Measurements from ENCODE around the gene CD53.

CD53 gene

GRCh38 chr1:110846861-110847260 is 26.1 kb upstream of the CD53 start:
- Histone ChIP-seq H3K9me2 (replicated peaks; ENCODE audit: control insufficient read depth, low read length) (no peaks in the 10 kb centered on the region), H3K27ac (ENCODE audit: low read depth, low read length) (no peak overlapping the region), H3K4me2 (ENCODE audit: low read length) (no peak overlapping the region), H4K20me1 (ENCODE audit: control insufficient read depth, insufficient read depth, low read depth, low read length) (no peaks in the 10 kb centered on the region), H3K4me3 (ENCODE audit: low read length) (no peak overlapping the region), H3K36me3 (ENCODE audit: control insufficient read depth, low read length) (0 out of 2 replicates have a peak, but pooled peaks cover 2% of the 10 kb centered on the region), H3K9me3 (ENCODE audit: control insufficient read depth, insufficient read depth, low read length) (peaks cover 5% of the 10 kb centered on the region; the same call in 1 of the 2 replicates), H3K79me2 (ENCODE audit: control insufficient read depth, low read length) (no peaks in the 10 kb centered on the region), H3K27me3 (ENCODE audit: control insufficient read depth, low read length) (no peaks in the 10 kb centered on the region), H3F3A (ENCODE audit: control insufficient read depth, insufficient read depth) (no peaks in the 10 kb centered on the region; the same call in 1 of the 2 replicates), H3K4me1 (ENCODE audit: control insufficient read depth, low read length) (peaks cover 17% of the 10 kb centered on the region)
- no peak for TF ChIP-seq EZH2phosphoT487 (IDR thresholded peaks at IDR 0.05; ENCODE audit: borderline replicate concordance, low read length)
- TF ChIP-seq CTCF (IDR thresholded peaks at IDR 0.05; ENCODE audit: low read depth, low read length, poor library complexity, severe bottlenecking) = no peak

GRCh38 chr1:110850145-110850544 is 22.8 kb upstream of the CD53 start:
- Histone ChIP-seq H3K9me2 (replicated peaks; ENCODE audit: control insufficient read depth, low read length) (no peaks in the 10 kb centered on the region), H3F3A (ENCODE audit: control insufficient read depth, insufficient read depth) (no peaks in the 10 kb centered on the region), H3K36me3 (ENCODE audit: control insufficient read depth, low read length) (no peaks in the 10 kb centered on the region), H3K79me2 (ENCODE audit: control insufficient read depth, low read length) (no peaks in the 10 kb centered on the region), H4K20me1 (ENCODE audit: control insufficient read depth, insufficient read depth, low read depth, low read length) (no peaks in the 10 kb centered on the region), H3K4me2 (ENCODE audit: low read length) (no peak overlapping the region), H3K27me3 (ENCODE audit: control insufficient read depth, low read length) (no peaks in the 10 kb centered on the region), H3K27ac (ENCODE audit: low read depth, low read length) (no peak overlapping the region), H3K9me3 (ENCODE audit: control insufficient read depth, insufficient read depth, low read length) (no peaks in the 10 kb centered on the region), H3K4me3 (ENCODE audit: low read length) (no peak overlapping the region), H3K4me1 (ENCODE audit: control insufficient read depth, low read length) (no peaks in the 10 kb centered on the region)
- TF ChIP-seq EZH2phosphoT487 (IDR thresholded peaks at IDR 0.05; ENCODE audit: borderline replicate concordance, low read length) (no peak), CTCF (IDR thresholded peaks at IDR 0.05; ENCODE audit: low read depth, low read length, poor library complexity, severe bottlenecking) (no peak)

GRCh38 chr1:110850627-110851026 is 22.3 kb upstream of the CD53 start:
- no peaks in the 10 kb centered on the region for H4K20me1 ChIP-seq (ENCODE audit: control insufficient read depth, insufficient read depth, low read depth, low read length)
- H3K36me3 ChIP-seq (ENCODE audit: control insufficient read depth, low read length) = no peaks in the 10 kb centered on the region
- no peak overlapping the region for H3K27ac ChIP-seq (ENCODE audit: low read depth, low read length)
- no peaks in the 10 kb centered on the region for H3F3A ChIP-seq (ENCODE audit: control insufficient read depth, insufficient read depth)
- H3K4me2 ChIP-seq (ENCODE audit: low read length) = no peak overlapping the region
- H3K4me1 ChIP-seq (ENCODE audit: control insufficient read depth, low read length) = no peaks in the 10 kb centered on the region
- no peaks in the 10 kb centered on the region for H3K9me2 ChIP-seq (replicated peaks; ENCODE audit: control insufficient read depth, low read length)
- TF ChIP-seq EZH2phosphoT487 (IDR thresholded peaks at IDR 0.05; ENCODE audit: borderline replicate concordance, low read length) (no peak), CTCF (IDR thresholded peaks at IDR 0.05; ENCODE audit: low read depth, low read length, poor library complexity, severe bottlenecking) (no peak)
- H3K9me3 ChIP-seq (ENCODE audit: control insufficient read depth, insufficient read depth, low read length) = no peaks in the 10 kb centered on the region
- no peaks in the 10 kb centered on the region for H3K27me3 ChIP-seq (ENCODE audit: control insufficient read depth, low read length)
- H3K4me3 ChIP-seq (ENCODE audit: low read length) = no peak overlapping the region
- H3K79me2 ChIP-seq (ENCODE audit: control insufficient read depth, low read length) = no peaks in the 10 kb centered on the region

Measured in DOHH2 (cell line).